Neural crest cell (in vitro differentiated cells): ENCODE measurements around the gene SBF2. TPM values are rescaled to one million over a fixed set of nuclear protein-coding genes. Genes with fewer than 3 reads are reported as not detected.
"Not testable (repeated sequence)": the region's sequence is repeated elsewhere in the genome, so short reads cannot be mapped to it uniquely, and the experiment has no call there.

Experiments used
- DNase-seq: peaks from one replicate; pipeline ENCODE4 v3.0.0; 2021; ENCODE audit warnings: low read depth, mixed read lengths, low spot score
- H3K27ac Mint-ChIP-seq: one replicate; pipeline ENCODE4 v1.8.0; 2021; ENCODE audit warnings: mild to moderate bottlenecking, mixed read lengths; ENCODE audit not compliant: unreplicated experiment
- H3K27me3 Mint-ChIP-seq: 2 replicates; pipeline ENCODE4 v1.8.0; 2021; ENCODE audit warnings: low read depth, mild to moderate bottlenecking, mixed read lengths
- H3K36me3 Mint-ChIP-seq: 2 replicates; pipeline ENCODE4 v1.8.0; 2021; ENCODE audit warnings: low read depth, mild to moderate bottlenecking, mixed read lengths
- H3K4me1 Mint-ChIP-seq: 2 replicates; pipeline ENCODE4 v1.8.0; 2021; ENCODE audit warnings: mixed read lengths
- H3K4me3 Mint-ChIP-seq: one replicate; pipeline ENCODE4 v1.8.0; 2021; ENCODE audit warnings: mild to moderate bottlenecking, mixed read lengths
- H3K9me3 Mint-ChIP-seq: 2 replicates; pipeline ENCODE4 v1.8.0; 2021; ENCODE audit warnings: mixed read lengths
- CTCF ChIP-seq: fragments of 200-600 bp; sonication (generic); conservative IDR thresholded peaks from 2 replicates; pipeline ENCODE4 v1.5.0; 2021; ENCODE audit warnings: antibody characterized with exemption, mild to moderate bottlenecking
- total RNA-seq: library from RNA; stranded (reverse); gene quantifications from 2 replicates; pipeline ENCODE4 v1.2.1, GENCODE V29; 2021

Gene SBF2
- total RNA-seq, 1 donor from 2014 or later: 30.2 TPM

GRCh38 chr11:9992306-9992705 is 301.7 kb downstream of the SBF2 start:
- Mint-ChIP-seq H3K9me3 (peaks cover 4% of the 10 kb centered on the region), H3K36me3 (peaks cover 22% of the 10 kb centered on the region), H3K27ac (no peak overlapping the region)

GRCh38 chr11:9990221-9990973 is 303.6 kb downstream of the SBF2 start:
- Mint-ChIP-seq H3K4me1 (peaks cover 6% of the 10 kb centered on the region), H3K27me3 (no peaks in the 10 kb centered on the region), H3K36me3 (peaks cover 35% of the 10 kb centered on the region), H3K9me3 (peaks cover 6% of the 10 kb centered on the region), H3K4me3 (no peak overlapping the region), H3K27ac (no peak overlapping the region)
- TF ChIP-seq CTCF: no peak
- DNase-seq: no peak

More at GRCh38 chr11:9992306-9992705, 301.7 kb downstream of the SBF2 start:
- H3K27me3 Mint-ChIP-seq: no peaks in the 10 kb centered on the region
- no peak overlapping the region for H3K4me3 Mint-ChIP-seq
- H3K4me1 Mint-ChIP-seq: peaks cover 6% of the 10 kb centered on the region
- no peak for TF ChIP-seq CTCF
- DNase-seq: no peak

- not testable (repeated sequence) for H3K27me3 Mint-ChIP-seq, H3K4me3 Mint-ChIP-seq, DNase-seq, H3K27ac Mint-ChIP-seq, H3K9me3 Mint-ChIP-seq
- peaks cover 23% of the 10 kb centered on the region for H3K4me1 Mint-ChIP-seq
- peaks cover 50% of the 10 kb centered on the region for H3K36me3 Mint-ChIP-seq
Measured at GRCh38 chr11:9987303-9987702, 306.7 kb downstream of the SBF2 start.

- Mint-ChIP-seq H3K27me3 (no peaks in the 10 kb centered on the region), H3K9me3 (peaks cover 5% of the 10 kb centered on the region), H3K27ac (peak overlapping the region; percentile 94), H3K4me3 (no peak overlapping the region), H3K4me1 (peaks cover 22% of the 10 kb centered on the region), H3K36me3 (peaks cover 38% of the 10 kb centered on the region)
- no peak for TF ChIP-seq CTCF
- DNase-seq: peak; percentile 20
Measured at GRCh38 chr11:9982796-9983579, 311.0 kb downstream of the SBF2 start.

- Mint-ChIP-seq H3K27ac (peak overlapping the region; percentile 94), H3K27me3 (no peaks in the 10 kb centered on the region), H3K4me1 (peaks cover 22% of the 10 kb centered on the region), H3K4me3 (no peak overlapping the region), H3K9me3 (peaks cover 3% of the 10 kb centered on the region), H3K36me3 (peaks cover 31% of the 10 kb centered on the region)
- no peak for TF ChIP-seq CTCF
- no peak for DNase-seq
Measured at GRCh38 chr11:9982127-9982795, 311.8 kb downstream of the SBF2 start.
